ENCODE data around the gene C19orf53. TPM values are rescaled to one million over a fixed set of nuclear protein-coding genes. Genes with fewer than 3 reads are reported as not detected.

Gene C19orf53
- total and polyA plus RNA-seq, 9 of the 15 experiments (the other 6 are each of a cell fraction or from before 2014, with no cell fraction given): 98.5 to 441 (median 164) TPM

DNA sequence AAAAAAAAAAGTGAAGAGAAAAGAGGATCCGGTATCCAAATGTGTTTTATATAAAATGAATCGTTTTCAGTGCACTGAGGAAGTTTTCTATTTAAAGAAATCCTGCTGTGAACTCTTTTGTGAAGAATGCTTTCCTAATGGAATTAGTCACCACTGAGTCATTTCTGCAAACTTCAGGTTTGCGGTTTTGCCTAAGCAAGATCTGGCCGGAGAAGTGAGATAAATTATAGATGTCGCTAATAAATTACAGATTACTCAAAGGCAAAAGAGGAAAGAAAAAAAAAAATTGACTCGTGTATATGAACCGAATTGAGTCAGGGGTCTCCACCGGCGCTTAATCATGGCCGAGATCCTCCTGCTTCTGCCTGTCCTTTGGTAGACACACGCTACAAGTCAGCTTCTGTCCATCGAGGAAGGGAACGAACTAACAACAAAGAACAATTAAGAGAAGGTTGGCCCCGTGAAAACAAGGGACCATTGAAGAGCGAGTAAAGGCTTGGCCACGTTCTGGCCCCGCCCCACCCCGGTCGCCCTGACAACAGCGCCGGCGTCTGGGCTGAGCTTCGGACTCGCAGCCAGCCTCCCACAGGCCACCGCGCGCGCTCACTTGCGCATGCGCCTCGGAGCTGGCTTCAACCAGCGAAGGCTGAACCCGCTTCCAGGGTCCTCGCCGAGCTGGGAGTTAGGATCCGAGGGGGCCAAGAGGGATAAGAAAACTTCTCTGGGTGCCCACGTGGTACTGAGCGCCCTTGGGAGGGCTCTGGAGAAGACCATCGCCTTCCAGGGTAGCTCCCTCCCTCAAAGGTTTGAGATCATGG lies 42.9 kb upstream of the C19orf53 start (continued):
- TF ChIP-seq, protein P1, sequence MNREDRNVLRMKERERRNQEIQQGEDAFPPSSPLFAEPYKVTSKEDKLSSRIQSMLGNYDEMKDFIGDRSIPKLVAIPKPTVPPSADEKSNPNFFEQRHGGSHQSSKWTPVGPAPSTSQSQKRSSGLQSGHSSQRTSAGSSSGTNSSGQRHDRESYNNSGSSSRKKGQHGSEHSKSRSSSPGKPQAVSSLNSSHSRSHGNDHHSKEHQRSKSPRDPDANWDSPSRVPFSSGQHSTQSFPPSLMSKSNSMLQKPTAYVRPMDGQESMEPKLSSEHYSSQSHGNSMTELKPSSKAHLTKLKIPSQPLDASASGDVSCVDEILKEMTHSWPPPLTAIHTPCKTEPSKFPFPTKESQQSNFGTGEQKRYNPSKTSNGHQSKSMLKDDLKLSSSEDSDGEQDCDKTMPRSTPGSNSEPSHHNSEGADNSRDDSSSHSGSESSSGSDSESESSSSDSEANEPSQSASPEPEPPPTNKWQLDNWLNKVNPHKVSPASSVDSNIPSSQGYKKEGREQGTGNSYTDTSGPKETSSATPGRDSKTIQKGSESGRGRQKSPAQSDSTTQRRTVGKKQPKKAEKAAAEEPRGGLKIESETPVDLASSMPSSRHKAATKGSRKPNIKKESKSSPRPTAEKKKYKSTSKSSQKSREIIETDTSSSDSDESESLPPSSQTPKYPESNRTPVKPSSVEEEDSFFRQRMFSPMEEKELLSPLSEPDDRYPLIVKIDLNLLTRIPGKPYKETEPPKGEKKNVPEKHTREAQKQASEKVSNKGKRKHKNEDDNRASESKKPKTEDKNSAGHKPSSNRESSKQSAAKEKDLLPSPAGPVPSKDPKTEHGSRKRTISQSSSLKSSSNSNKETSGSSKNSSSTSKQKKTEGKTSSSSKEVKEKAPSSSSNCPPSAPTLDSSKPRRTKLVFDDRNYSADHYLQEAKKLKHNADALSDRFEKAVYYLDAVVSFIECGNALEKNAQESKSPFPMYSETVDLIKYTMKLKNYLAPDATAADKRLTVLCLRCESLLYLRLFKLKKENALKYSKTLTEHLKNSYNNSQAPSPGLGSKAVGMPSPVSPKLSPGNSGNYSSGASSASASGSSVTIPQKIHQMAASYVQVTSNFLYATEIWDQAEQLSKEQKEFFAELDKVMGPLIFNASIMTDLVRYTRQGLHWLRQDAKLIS (CRISPR knock-in tag; IDR thresholded peaks at IDR 0.05): no peak
- TF ChIP-seq ZNF143 (CRISPR knock-in tag; IDR thresholded peaks at IDR 0.05) (peak; percentile 83), ZNF507 (tag; conservative IDR thresholded peaks at IDR 0.05) (no peak), JUND (IDR thresholded peaks at IDR 0.05; ENCODE audit: borderline replicate concordance, low read depth, low read length) (peak; percentile 95), JUND (tag; IDR thresholded peaks at IDR 0.05; ENCODE audit: borderline replicate concordance, low read depth, low read length) (peak; percentile 95), SPI1 (IDR thresholded peaks at IDR 0.05; ENCODE audit: borderline replicate concordance, low read depth, low read length) (no peak)
- TF ChIP-seq, protein P2, sequence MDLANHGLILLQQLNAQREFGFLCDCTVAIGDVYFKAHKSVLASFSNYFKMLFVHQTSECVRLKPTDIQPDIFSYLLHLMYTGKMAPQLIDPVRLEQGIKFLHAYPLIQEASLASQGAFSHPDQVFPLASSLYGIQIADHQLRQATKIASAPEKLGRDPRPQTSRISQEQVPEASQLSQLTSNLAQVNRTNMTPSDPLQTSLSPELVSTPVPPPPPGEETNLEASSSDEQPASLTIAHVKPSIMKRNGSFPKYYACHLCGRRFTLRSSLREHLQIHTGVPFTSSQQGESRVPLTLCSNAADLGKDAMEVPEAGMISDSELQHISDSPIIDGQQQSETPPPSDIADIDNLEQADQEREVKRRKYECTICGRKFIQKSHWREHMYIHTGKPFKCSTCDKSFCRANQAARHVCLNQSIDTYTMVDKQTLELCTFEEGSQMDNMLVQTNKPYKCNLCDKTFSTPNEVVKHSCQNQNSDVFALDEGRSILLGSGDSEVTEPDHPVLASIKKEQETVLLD (IDR thresholded peaks at IDR 0.05): peak; percentile 95
- TF ChIP-seq, protein P3, sequence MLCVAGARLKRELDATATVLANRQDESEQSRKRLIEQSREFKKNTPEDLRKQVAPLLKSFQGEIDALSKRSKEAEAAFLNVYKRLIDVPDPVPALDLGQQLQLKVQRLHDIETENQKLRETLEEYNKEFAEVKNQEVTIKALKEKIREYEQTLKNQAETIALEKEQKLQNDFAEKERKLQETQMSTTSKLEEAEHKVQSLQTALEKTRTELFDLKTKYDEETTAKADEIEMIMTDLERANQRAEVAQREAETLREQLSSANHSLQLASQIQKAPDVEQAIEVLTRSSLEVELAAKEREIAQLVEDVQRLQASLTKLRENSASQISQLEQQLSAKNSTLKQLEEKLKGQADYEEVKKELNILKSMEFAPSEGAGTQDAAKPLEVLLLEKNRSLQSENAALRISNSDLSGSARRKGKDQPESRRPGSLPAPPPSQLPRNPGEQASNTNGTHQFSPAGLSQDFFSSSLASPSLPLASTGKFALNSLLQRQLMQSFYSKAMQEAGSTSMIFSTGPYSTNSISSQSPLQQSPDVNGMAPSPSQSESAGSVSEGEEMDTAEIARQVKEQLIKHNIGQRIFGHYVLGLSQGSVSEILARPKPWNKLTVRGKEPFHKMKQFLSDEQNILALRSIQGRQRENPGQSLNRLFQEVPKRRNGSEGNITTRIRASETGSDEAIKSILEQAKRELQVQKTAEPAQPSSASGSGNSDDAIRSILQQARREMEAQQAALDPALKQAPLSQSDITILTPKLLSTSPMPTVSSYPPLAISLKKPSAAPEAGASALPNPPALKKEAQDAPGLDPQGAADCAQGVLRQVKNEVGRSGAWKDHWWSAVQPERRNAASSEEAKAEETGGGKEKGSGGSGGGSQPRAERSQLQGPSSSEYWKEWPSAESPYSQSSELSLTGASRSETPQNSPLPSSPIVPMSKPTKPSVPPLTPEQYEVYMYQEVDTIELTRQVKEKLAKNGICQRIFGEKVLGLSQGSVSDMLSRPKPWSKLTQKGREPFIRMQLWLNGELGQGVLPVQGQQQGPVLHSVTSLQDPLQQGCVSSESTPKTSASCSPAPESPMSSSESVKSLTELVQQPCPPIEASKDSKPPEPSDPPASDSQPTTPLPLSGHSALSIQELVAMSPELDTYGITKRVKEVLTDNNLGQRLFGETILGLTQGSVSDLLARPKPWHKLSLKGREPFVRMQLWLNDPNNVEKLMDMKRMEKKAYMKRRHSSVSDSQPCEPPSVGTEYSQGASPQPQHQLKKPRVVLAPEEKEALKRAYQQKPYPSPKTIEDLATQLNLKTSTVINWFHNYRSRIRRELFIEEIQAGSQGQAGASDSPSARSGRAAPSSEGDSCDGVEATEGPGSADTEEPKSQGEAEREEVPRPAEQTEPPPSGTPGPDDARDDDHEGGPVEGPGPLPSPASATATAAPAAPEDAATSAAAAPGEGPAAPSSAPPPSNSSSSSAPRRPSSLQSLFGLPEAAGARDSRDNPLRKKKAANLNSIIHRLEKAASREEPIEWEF (CRISPR knock-in tag; IDR thresholded peaks at IDR 0.05): no peak
- TF ChIP-seq, protein P4, sequence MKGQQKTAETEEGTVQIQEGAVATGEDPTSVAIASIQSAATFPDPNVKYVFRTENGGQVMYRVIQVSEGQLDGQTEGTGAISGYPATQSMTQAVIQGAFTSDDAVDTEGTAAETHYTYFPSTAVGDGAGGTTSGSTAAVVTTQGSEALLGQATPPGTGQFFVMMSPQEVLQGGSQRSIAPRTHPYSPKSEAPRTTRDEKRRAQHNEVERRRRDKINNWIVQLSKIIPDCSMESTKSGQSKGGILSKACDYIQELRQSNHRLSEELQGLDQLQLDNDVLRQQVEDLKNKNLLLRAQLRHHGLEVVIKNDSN (CRISPR knock-in tag; IDR thresholded peaks at IDR 0.05): peak; percentile 38; the same call in 1 of the 2 replicates

Data from K562 (cell line).